Measurements from ENCODE around the gene IL17C. TPM values are rescaled to one million over a fixed set of nuclear protein-coding genes. Genes with fewer than 3 reads are reported as not detected.
A peak's percentile ranks its signal among the peaks of the same experiment; 100 is the strongest.

IL17C gene
- total and polyA plus RNA-seq, 11 donors, result not detected

GRCh38 chr16:88613911-88614817, 24.2 kb upstream of the IL17C start:
- intact Hi-C loops (cut with DNase I), result no loop called here
- DNase-seq, result no peak
- ATAC-seq, result peak in 1 of 4 donors; percentile 40
- no peak for TF ChIP-seq POLR2A (IDR thresholded peaks at IDR 0.05)
- no peak for TF ChIP-seq CTCF (IDR thresholded peaks at IDR 0.05)
- Histone ChIP-seq H3K36me3 (peaks cover 0 to 77% (median 49%) of the 10 kb centered on the region in 9 donors), H3K9me3 (no peaks in the 10 kb centered on the region), H3K4me3 (no peak overlapping the region), H3K4me1 (peaks cover 0 to 36% (median 14%) of the 10 kb centered on the region in 12 donors), H3K27ac (no peak overlapping the region), H3K27me3 (no peaks in the 10 kb centered on the region)
- 79 to 83% (median 82%) methylated on average over 16 to 19 of the region's 19 CpGs for WGBS, 4 donors

- 89 to 93% (median 90%) methylated on average over 19 of the region's 19 CpGs for WGBS, 4 donors
- TF ChIP-seq POLR2A (IDR thresholded peaks at IDR 0.05), result no peak
- TF ChIP-seq CTCF (IDR thresholded peaks at IDR 0.05), result no peak
- Histone ChIP-seq H3K27me3 (no peaks in the 10 kb centered on the region), H3K9me3 (no peaks in the 10 kb centered on the region), H3K4me3 (no peak overlapping the region), H3K36me3 (peaks cover 0 to 69% (median 43%) of the 10 kb centered on the region in 9 donors), H3K4me1 (peaks cover 0 to 44% (median 14%) of the 10 kb centered on the region in 12 donors), H3K27ac (no peak overlapping the region)
- ATAC-seq, result no peak
- DNase-seq, result no peak
- intact Hi-C loops (cut with DNase I), result no loop called here
These were observed 23.4 kb upstream of the IL17C start for GRCh38 chr16:88614818-88615580.

GRCh38 chr16:88616320-88616719, 22.1 kb upstream of the IL17C start:
- TF ChIP-seq CTCF (IDR thresholded peaks at IDR 0.05) (no peak), POLR2A (IDR thresholded peaks at IDR 0.05) (no peak)
- H3K36me3 ChIP-seq, result peaks cover 0 to 56% (median 30%) of the 10 kb centered on the region in 9 donors
- whole genome bisulfite sequencing, 4 donors, result 55 to 80% (median 59%) methylated on average over 13 of the region's 13 CpGs
- peak in 2 of 4 donors; percentile 7 to 32 for ATAC-seq
- intact Hi-C loops (cut with DNase I), result no loop called here
- no peak overlapping the region for H3K27ac ChIP-seq
- no peaks in the 10 kb centered on the region for H3K9me3 ChIP-seq
- H3K4me1 ChIP-seq, result peaks cover 0 to 45% (median 14%) of the 10 kb centered on the region in 12 donors
- no peak for DNase-seq
- H3K4me3 ChIP-seq, result no peak overlapping the region
- H3K27me3 ChIP-seq, result no peaks in the 10 kb centered on the region

- no peak for ATAC-seq
- H3K4me1 ChIP-seq, result peaks cover 0 to 45% (median 14%) of the 10 kb centered on the region in 12 donors
These were observed 21.6 kb upstream of the IL17C start for GRCh38 chr16:88616736-88617135.

More at GRCh38 chr16:88616736-88617135, 21.6 kb upstream of the IL17C start:
- Histone ChIP-seq H3K9me3 (no peaks in the 10 kb centered on the region), H3K27me3 (no peaks in the 10 kb centered on the region), H3K36me3 (peaks cover 0 to 56% (median 26%) of the 10 kb centered on the region in 9 donors), H3K4me3 (no peak overlapping the region), H3K27ac (no peak overlapping the region)
- intact Hi-C loops (cut with DNase I), result no loop called here
- TF ChIP-seq CTCF (IDR thresholded peaks at IDR 0.05) (no peak), POLR2A (IDR thresholded peaks at IDR 0.05) (no peak)
- DNase-seq, result no peak
- WGBS, 4 donors, result 85 to 96% (median 95%) methylated on average over 12 of the region's 12 CpGs
